GM12892 (cell line): ENCODE results near the gene PTPRQ.

ENCODE experiments used
- DNase-seq: peaks from one replicate; pipeline ENCODE4 v3.0.0; 2011; ENCODE audit not compliant: insufficient read length
- FAIRE-seq: peaks from 2 replicates; lab custom pipeline; 2011; peaks lifted over from hg19 to GRCh38; lab: Jason Lieb, UNC
- POLR2A ChIP-seq: IDR thresholded peaks from 2 replicates; pipeline ENCODE4 v1.6.1; 2011; ENCODE audit warnings: low read depth, low read length, control low read depth
- POLR2AphosphoS5 ChIP-seq: IDR thresholded peaks from 2 replicates; pipeline ENCODE4 v1.6.1; 2011; ENCODE audit warnings: low read depth, low read length, control low read depth
- TAF1 ChIP-seq: IDR thresholded peaks from 2 replicates; pipeline ENCODE4 v1.6.1; 2011; ENCODE audit warnings: low read depth, mild to moderate bottlenecking, control low read depth, low read length, borderline replicate concordance

The PTPRQ gene

GRCh38 chr12:80582431-80582830 is 138.4 kb downstream of the PTPRQ start:
- TF ChIP-seq TAF1 (no peak), POLR2A (no peak), POLR2AphosphoS5 (no peak)
- FAIRE-seq = no peak

DNA sequence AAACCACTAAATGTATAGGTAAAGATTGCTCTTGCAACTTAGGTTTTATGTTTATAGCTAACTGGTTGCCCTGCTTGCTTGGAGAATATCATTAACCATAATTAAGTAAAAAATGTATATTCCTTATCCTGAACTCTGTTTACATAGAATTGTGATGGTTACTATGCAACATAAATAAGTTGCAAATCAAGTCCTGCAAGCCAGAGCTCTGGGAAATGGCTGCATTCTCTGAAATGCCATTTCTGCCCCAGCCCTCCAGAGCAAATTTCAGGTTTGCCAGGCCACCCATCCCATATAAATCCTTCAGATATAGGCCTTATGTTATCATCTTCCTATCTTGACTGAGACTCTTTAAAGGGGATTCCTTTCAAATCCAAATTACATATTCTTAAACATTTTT is 145.0 kb downstream of the PTPRQ start:
- no peak for FAIRE-seq
- TF ChIP-seq POLR2A = no peak
- no peak for TF ChIP-seq TAF1
- TF ChIP-seq POLR2AphosphoS5 = no peak
- DNase-seq = no peak

More at GRCh38 chr12:80582431-80582830, 138.4 kb downstream of the PTPRQ start:
- DNase-seq = no peak

GRCh38 chr12:80590085-80590484 is 146.1 kb downstream of the PTPRQ start:
- no peak for TF ChIP-seq TAF1
- TF ChIP-seq POLR2A = no peak
- no peak for TF ChIP-seq POLR2AphosphoS5
- no peak for FAIRE-seq
- DNase-seq = no peak

- TF ChIP-seq POLR2A (no peak), TAF1 (no peak), POLR2AphosphoS5 (no peak)
- FAIRE-seq (no peak), DNase-seq (no peak)
These were observed 149.7 kb downstream of the PTPRQ start for GRCh38 chr12:80593766-80594165.

- FAIRE-seq (no peak), DNase-seq (no peak)
- no peak for TF ChIP-seq TAF1
- no peak for TF ChIP-seq POLR2AphosphoS5
- TF ChIP-seq POLR2A = no peak
These were observed 152.5 kb downstream of the PTPRQ start for GRCh38 chr12:80596509-80596908.

DNA sequence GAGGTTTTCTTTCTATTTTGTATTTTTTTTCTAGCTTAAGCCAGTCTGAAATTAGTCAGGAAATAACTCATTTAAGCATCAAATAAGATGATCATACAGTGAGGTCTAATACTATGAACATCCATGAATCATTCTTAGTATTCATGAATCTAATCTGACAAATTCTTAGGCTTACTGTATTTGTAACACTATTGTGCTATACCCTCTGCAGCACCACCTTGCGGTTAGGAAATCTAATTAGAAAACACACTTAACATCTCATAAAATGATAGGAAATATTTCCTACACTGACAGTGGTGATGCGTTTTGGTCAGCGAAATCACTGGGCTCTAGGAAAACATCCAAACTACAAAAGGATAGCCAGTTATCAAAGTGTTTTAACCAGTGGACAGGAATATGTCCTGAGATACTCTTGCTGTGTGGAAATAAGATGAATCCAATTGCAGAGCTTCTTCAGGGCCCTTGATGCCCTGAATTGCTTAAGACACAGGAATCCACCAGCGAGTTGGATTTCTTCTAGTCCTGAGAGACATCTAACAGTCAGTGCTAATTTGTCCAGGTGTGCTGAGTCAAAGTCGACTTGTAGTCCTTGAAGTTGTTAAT is 154.1 kb downstream of the PTPRQ start:
- no peak for DNase-seq
- TF ChIP-seq TAF1 = no peak
- TF ChIP-seq POLR2AphosphoS5 = no peak
- TF ChIP-seq POLR2A = no peak
- peak; percentile 21 for FAIRE-seq

GRCh38 chr12:80602455-80602854 is 158.4 kb downstream of the PTPRQ start:
- DNase-seq (no peak), FAIRE-seq (no peak)
- TF ChIP-seq TAF1 (no peak), POLR2AphosphoS5 (no peak), POLR2A (no peak)

DNA sequence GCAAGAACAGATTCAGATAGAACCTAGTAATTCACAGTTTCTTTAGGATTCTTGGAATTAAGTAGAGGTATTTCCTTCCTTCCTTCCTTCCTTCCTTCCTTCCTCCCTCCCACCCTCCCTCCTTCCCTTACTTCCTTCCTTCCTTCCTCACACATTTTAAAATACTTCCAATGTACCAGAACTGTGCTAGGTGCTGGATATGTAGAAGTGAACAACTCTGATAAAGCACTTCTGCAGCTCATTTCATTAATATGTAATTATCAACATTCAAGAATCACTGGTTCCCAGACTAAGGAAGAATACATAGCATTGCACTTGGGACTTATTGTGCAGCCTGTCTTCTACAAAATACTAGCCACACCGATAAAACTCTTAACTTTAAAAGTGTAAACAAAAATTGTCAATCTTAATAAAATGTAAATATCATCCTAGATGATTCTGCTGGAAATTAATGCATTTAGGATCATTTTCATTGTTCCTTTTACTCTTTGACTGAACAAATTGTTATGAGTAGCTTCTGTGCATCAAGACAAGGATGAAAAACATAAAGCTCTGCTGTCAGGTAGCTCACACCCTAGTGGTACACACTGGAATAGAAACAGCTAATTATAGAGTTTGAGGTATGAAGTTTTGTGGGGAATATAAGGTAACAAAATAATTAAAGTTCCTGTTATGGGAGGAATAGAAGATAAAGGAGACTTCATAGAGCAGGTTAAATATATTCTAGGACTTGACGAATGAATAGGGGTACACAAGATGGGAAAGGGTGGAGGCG is 163.5 kb downstream of the PTPRQ start:
- DNase-seq = no peak
- TF ChIP-seq POLR2A (no peak), POLR2AphosphoS5 (no peak), TAF1 (no peak)
- FAIRE-seq = no peak

DNA sequence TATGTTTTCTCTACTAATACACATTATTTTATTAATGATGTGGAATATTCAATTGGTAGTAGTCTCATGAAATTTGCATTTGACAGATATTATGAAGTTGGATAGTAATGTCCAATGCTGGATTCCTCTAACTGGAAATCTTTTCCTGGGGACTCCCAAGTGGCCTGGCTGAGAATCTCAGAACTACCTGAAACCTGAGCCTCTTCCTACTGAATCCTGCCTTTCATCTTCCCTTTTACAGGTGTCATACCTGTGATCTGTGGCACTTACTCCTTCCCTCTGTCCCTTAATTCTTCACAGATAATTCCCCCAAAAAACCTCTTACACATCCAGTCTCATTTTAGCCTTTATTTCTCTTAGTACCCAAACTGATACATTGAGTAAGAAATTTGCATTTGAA is 173.7 kb downstream of the PTPRQ start:
- TF ChIP-seq TAF1 (no peak), POLR2A (no peak), POLR2AphosphoS5 (no peak)
- DNase-seq (no peak), FAIRE-seq (no peak)

- TF ChIP-seq POLR2A (no peak), POLR2AphosphoS5 (no peak), TAF1 (no peak)
- FAIRE-seq (no peak), DNase-seq (no peak)
These were observed 176.2 kb downstream of the PTPRQ start for GRCh38 chr12:80620281-80620680.

DNA sequence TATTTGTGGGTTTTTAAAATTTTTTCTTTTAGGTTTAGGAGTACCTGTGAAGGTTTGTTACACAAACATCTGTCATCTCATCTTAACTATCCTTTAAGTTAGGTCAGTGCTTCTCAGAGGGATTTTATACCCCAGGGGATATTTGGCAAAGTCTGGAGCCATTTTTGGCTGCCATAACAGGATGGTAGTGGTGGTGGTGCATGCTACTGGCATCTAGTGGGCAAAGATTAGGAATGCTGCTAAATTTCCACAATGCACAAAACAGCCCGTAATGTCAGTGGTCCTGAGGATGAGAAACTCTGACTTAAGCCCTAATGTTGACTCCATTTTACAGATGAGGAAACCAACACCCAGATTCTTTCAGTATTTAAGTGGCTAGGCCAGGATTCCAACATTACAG is 178.2 kb downstream of the PTPRQ start:
- no peak for DNase-seq
- no peak for TF ChIP-seq POLR2AphosphoS5
- TF ChIP-seq POLR2A = no peak
- TF ChIP-seq TAF1 = no peak
- no peak for FAIRE-seq

- peak; percentile 17 for FAIRE-seq
- no peak for DNase-seq
- TF ChIP-seq POLR2A = no peak
- TF ChIP-seq POLR2AphosphoS5 = no peak
- no peak for TF ChIP-seq TAF1
These were observed 181.0 kb downstream of the PTPRQ start for GRCh38 chr12:80625051-80625450.
